Measurements from ENCODE around the gene C17orf58.

GRCh38 chr17:67982034-67982640, 14.1 kb downstream of the C17orf58 start:
- no peak for TF ChIP-seq CTCF (IDR thresholded peaks at IDR 0.05; ENCODE audit: insufficient read depth, low read depth, low read length)
- TF ChIP-seq EZH2 (IDR thresholded peaks at IDR 0.05; ENCODE audit: insufficient read depth, low read length), result no peak
